ENCODE data around the gene ULK2. TPM values are rescaled to one million over a fixed set of nuclear protein-coding genes. Genes with fewer than 3 reads are reported as not detected.
A peak's percentile ranks its signal among the peaks of the same experiment; 100 is the strongest.

The ULK2 gene
- total RNA-seq, 4 donors from 2014 or later = 15.4 to 35.0 (median 26.9) TPM

- no peaks in the 10 kb centered on the region for H3K27me3 ChIP-seq
- DNase-seq = peak; percentile 61 to 80
- H3K9me3 ChIP-seq = no peaks in the 10 kb centered on the region
- H3K36me3 ChIP-seq = no peaks in the 10 kb centered on the region
- H3K27ac ChIP-seq = no peak overlapping the region
- H3K4me3 ChIP-seq = no peak overlapping the region
- intact Hi-C loops (cut with DNase I; ENCODE audit: low total_unique reads) = no loop called here
- TF ChIP-seq CTCF (IDR thresholded peaks at IDR 0.05) (peak; percentile 59 to 83 (median 73)), POLR2A (IDR thresholded peaks at IDR 0.05) (no peak)
- H3K4me1 ChIP-seq = no peaks in the 10 kb centered on the region
These were observed 105.2 kb downstream of the ULK2 start for GRCh38 chr17:19762515-19762961.

GRCh38 chr17:19760746-19761145 lies 107.0 kb downstream of the ULK2 start:
- TF ChIP-seq POLR2A (IDR thresholded peaks at IDR 0.05) (no peak), CTCF (IDR thresholded peaks at IDR 0.05) (no peak)
- H3K27ac ChIP-seq = no peak overlapping the region
- intact Hi-C loops (cut with DNase I; ENCODE audit: low total_unique reads) = no loop called here
- H3K9me3 ChIP-seq = no peaks in the 10 kb centered on the region
- no peaks in the 10 kb centered on the region for H3K27me3 ChIP-seq
- no peak overlapping the region for H3K4me3 ChIP-seq
- no peaks in the 10 kb centered on the region for H3K4me1 ChIP-seq
- DNase-seq = no peak
- H3K36me3 ChIP-seq = no peaks in the 10 kb centered on the region

GRCh38 chr17:19759568-19760549 lies 107.9 kb downstream of the ULK2 start:
- H3K27me3 ChIP-seq = no peaks in the 10 kb centered on the region
- no peaks in the 10 kb centered on the region for H3K9me3 ChIP-seq
- intact Hi-C loops (cut with DNase I; ENCODE audit: low total_unique reads) = no loop called here
- H3K4me3 ChIP-seq = no peak overlapping the region
- DNase-seq = no peak
- TF ChIP-seq POLR2A (IDR thresholded peaks at IDR 0.05) (no peak), CTCF (IDR thresholded peaks at IDR 0.05) (no peak)
- H3K36me3 ChIP-seq = no peaks in the 10 kb centered on the region
- H3K27ac ChIP-seq = no peak overlapping the region
- no peaks in the 10 kb centered on the region for H3K4me1 ChIP-seq

GRCh38 chr17:19757536-19758180 lies 110.1 kb downstream of the ULK2 start:
- H3K36me3 ChIP-seq = no peaks in the 10 kb centered on the region
- intact Hi-C loops (cut with DNase I; ENCODE audit: low total_unique reads) = no loop called here
- TF ChIP-seq POLR2A (IDR thresholded peaks at IDR 0.05) = no peak
- TF ChIP-seq CTCF (IDR thresholded peaks at IDR 0.05) = no peak
- no peak overlapping the region for H3K27ac ChIP-seq
- H3K4me3 ChIP-seq = no peak overlapping the region
- no peaks in the 10 kb centered on the region for H3K4me1 ChIP-seq
- no peak for DNase-seq
- H3K27me3 ChIP-seq = no peaks in the 10 kb centered on the region
- no peaks in the 10 kb centered on the region for H3K9me3 ChIP-seq

- no peaks in the 10 kb centered on the region for H3K36me3 ChIP-seq
- no peak for TF ChIP-seq POLR2A (IDR thresholded peaks at IDR 0.05)
- no peak for TF ChIP-seq CTCF (IDR thresholded peaks at IDR 0.05)
- H3K9me3 ChIP-seq = no peaks in the 10 kb centered on the region
- H3K27me3 ChIP-seq = no peaks in the 10 kb centered on the region
- no peaks in the 10 kb centered on the region for H3K4me1 ChIP-seq
- intact Hi-C loops (cut with DNase I; ENCODE audit: low total_unique reads) = no loop called here
- no peak for DNase-seq
- H3K27ac ChIP-seq = no peak overlapping the region
- H3K4me3 ChIP-seq = no peak overlapping the region
These were observed 111.2 kb downstream of the ULK2 start for GRCh38 chr17:19756546-19756945.

Data from uterus (tissue), 4 donors.